ENCODE measurements around the gene CP. TPM values are rescaled to one million over a fixed set of nuclear protein-coding genes. Genes with fewer than 3 reads are reported as not detected.

The CP gene
- total RNA-seq, 3 donors from 2014 or later: 25.9 to 225 (median 30.2) TPM

- no peak overlapping the region for H3K27ac ChIP-seq
- no peak for TF ChIP-seq CTCF (IDR thresholded peaks at IDR 0.05)
- TF ChIP-seq POLR2A (IDR thresholded peaks at IDR 0.05): no peak
- TF ChIP-seq POLR2AphosphoS5 (IDR thresholded peaks at IDR 0.05): no peak
- DNase-seq (ENCODE audit: low spot score in 2 of 2): no peak
- H3K4me1 ChIP-seq: no peaks in the 10 kb centered on the region
- no peaks in the 10 kb centered on the region for H3K36me3 ChIP-seq
- no peaks in the 10 kb centered on the region for H3K27me3 ChIP-seq
- no peaks in the 10 kb centered on the region for H3K9me3 ChIP-seq
- no peak overlapping the region for H3K4me3 ChIP-seq
- intact Hi-C loops (cut with DNase I; ENCODE audit: low total_unique reads): no loop called here
Observed at GRCh38 chr3:149174901-149175300, 46.7 kb downstream of the CP start.

- H3K36me3 ChIP-seq: no peaks in the 10 kb centered on the region
- TF ChIP-seq POLR2A (IDR thresholded peaks at IDR 0.05) (no peak), POLR2AphosphoS5 (IDR thresholded peaks at IDR 0.05) (no peak), CTCF (IDR thresholded peaks at IDR 0.05) (no peak)
- no peaks in the 10 kb centered on the region for H3K27me3 ChIP-seq
- no peak for DNase-seq (ENCODE audit: low spot score in 2 of 2)
- no peaks in the 10 kb centered on the region for H3K4me1 ChIP-seq
- H3K4me3 ChIP-seq: no peak overlapping the region
- H3K27ac ChIP-seq: no peak overlapping the region
- intact Hi-C loops (cut with DNase I; ENCODE audit: low total_unique reads): no loop called here
- no peaks in the 10 kb centered on the region for H3K9me3 ChIP-seq
Observed at GRCh38 chr3:149170672-149171071, 51.0 kb downstream of the CP start.

GRCh38 chr3:149167898-149168297 lies 53.7 kb downstream of the CP start:
- H3K36me3 ChIP-seq: no peaks in the 10 kb centered on the region
- no peaks in the 10 kb centered on the region for H3K4me1 ChIP-seq
- no peak overlapping the region for H3K4me3 ChIP-seq
- TF ChIP-seq POLR2AphosphoS5 (IDR thresholded peaks at IDR 0.05) (no peak), POLR2A (IDR thresholded peaks at IDR 0.05) (no peak), CTCF (IDR thresholded peaks at IDR 0.05) (no peak)
- H3K27me3 ChIP-seq: no peaks in the 10 kb centered on the region
- DNase-seq (ENCODE audit: low spot score in 2 of 2): no peak
- H3K27ac ChIP-seq: no peak overlapping the region
- intact Hi-C loops (cut with DNase I; ENCODE audit: low total_unique reads): no loop called here
- no peaks in the 10 kb centered on the region for H3K9me3 ChIP-seq

GRCh38 chr3:149163066-149163465 lies 58.6 kb downstream of the CP start:
- H3K36me3 ChIP-seq: peaks cover 7% of the 10 kb centered on the region
- no peaks in the 10 kb centered on the region for H3K9me3 ChIP-seq
- no peak for TF ChIP-seq CTCF (IDR thresholded peaks at IDR 0.05)
- no peak for TF ChIP-seq POLR2A (IDR thresholded peaks at IDR 0.05)
- TF ChIP-seq POLR2AphosphoS5 (IDR thresholded peaks at IDR 0.05): no peak
- intact Hi-C loops (cut with DNase I; ENCODE audit: low total_unique reads): no loop called here
- no peak overlapping the region for H3K27ac ChIP-seq
- no peak overlapping the region for H3K4me3 ChIP-seq
- no peaks in the 10 kb centered on the region for H3K27me3 ChIP-seq
- no peak for DNase-seq (ENCODE audit: low spot score in 2 of 2)
- no peaks in the 10 kb centered on the region for H3K4me1 ChIP-seq

GRCh38 chr3:149162007-149162406 lies 59.6 kb downstream of the CP start:
- no peaks in the 10 kb centered on the region for H3K9me3 ChIP-seq
- H3K4me1 ChIP-seq: no peaks in the 10 kb centered on the region
- H3K27me3 ChIP-seq: no peaks in the 10 kb centered on the region
- no peak for TF ChIP-seq POLR2AphosphoS5 (IDR thresholded peaks at IDR 0.05)
- no peak for TF ChIP-seq CTCF (IDR thresholded peaks at IDR 0.05)
- no peak for TF ChIP-seq POLR2A (IDR thresholded peaks at IDR 0.05)
- peaks cover 7% of the 10 kb centered on the region for H3K36me3 ChIP-seq
- H3K27ac ChIP-seq: no peak overlapping the region
- intact Hi-C loops (cut with DNase I; ENCODE audit: low total_unique reads): no loop called here
- no peak for DNase-seq (ENCODE audit: low spot score in 2 of 2)
- H3K4me3 ChIP-seq: no peak overlapping the region
